Naive thymus-derived CD4-positive, alpha-beta T cell (primary cell): ENCODE results near the gene TAGLN3. TPM values are rescaled to one million over a fixed set of nuclear protein-coding genes. Genes with fewer than 3 reads are reported as not detected.

Experiments used
- ATAC-seq: fragments of 150-1000 bp; cut with Tn5 transposase; 2 replicates; pipeline ENCODE4 v1.10.0; 2021; ENCODE audit warnings: mild to moderate bottlenecking, moderate library complexity
- CTCF ChIA-PET: fragments of 350-600 bp; sonication (Branson Sonifier 250); formaldehyde crosslinking; loops from one replicate; lab custom pipeline; 2021; ENCODE audit warnings: antibody characterized with exemption; lab: Charles Lee
- POLR2A ChIA-PET: fragments of 350-600 bp; sonication (Branson Sonifier 250); formaldehyde crosslinking; loops from one replicate; lab custom pipeline; 2021; ENCODE audit warnings: antibody characterized with exemption, inconsistent platforms; lab: Charles Lee
- DNase-seq, 9 donors: peaks; one replicate each; pipeline versions ENCODE4 v3.0.0 to v3.0.0-alpha.2; 2020 to 2022; ENCODE audit warnings: mixed read lengths in 1 of 9
- H3K27ac ChIP-seq: one replicate; pipeline ENCODE4 v1.7.0; 2013; ENCODE audit warnings: mild to moderate bottlenecking, low read depth, low read length, moderate library complexity
- H3K27me3 ChIP-seq, 2 donors: one replicate each; pipeline ENCODE4 v1.7.0; 2013; ENCODE audit warnings: low read length in 2 of 2, mild to moderate bottlenecking in 2 of 2, moderate library complexity in 2 of 2; ENCODE audit not compliant: control insufficient read depth in 2 of 2, insufficient read depth in 2 of 2
- H3K36me3 ChIP-seq, 3 experiments: 1 replicate in 2 of 3; 2 replicates in 1 of 3; pipeline ENCODE4 v1.7.0; 2013; ENCODE audit warnings: low read length in 3 of 3, mild to moderate bottlenecking in 3 of 3, moderate library complexity in 1 of 3; ENCODE audit not compliant: insufficient read depth in 3 of 3, control insufficient read depth in 2 of 3
- H3K4me1 ChIP-seq, 2 donors: one replicate each; pipeline ENCODE4 v1.7.0; 2013; ENCODE audit warnings: low read length in 2 of 2, mild to moderate bottlenecking in 2 of 2, moderate library complexity in 1 of 2; ENCODE audit not compliant: control insufficient read depth in 2 of 2, insufficient read depth in 2 of 2
- H3K4me3 ChIP-seq: 2 replicates; pipeline ENCODE4 v1.7.0; 2013; ENCODE audit warnings: mild to moderate bottlenecking, low read length
- H3K9me3 ChIP-seq, 3 experiments: 1 replicate in 2 of 3; 2 replicates in 1 of 3; pipeline ENCODE4 v1.7.0; 2013; ENCODE audit warnings: low read length in 3 of 3; ENCODE audit not compliant: control insufficient read depth in 2 of 3
- H3K27ac Mint-ChIP-seq, 9 donors: one replicate each; pipeline ENCODE4 v1.8.0; 2020 to 2022; ENCODE audit warnings: mixed read lengths in 9 of 9, mild to moderate bottlenecking in 8 of 9, moderate library complexity in 5 of 9, inconsistent platforms in 2 of 9
- H3K27me3 Mint-ChIP-seq, 5 donors: one replicate each; pipeline ENCODE4 v1.8.0; 2021 to 2022; ENCODE audit warnings: mixed read lengths in 5 of 5, mild to moderate bottlenecking in 1 of 5
- H3K36me3 Mint-ChIP-seq, 5 donors: one replicate each; pipeline ENCODE4 v1.8.0; 2020 to 2022; ENCODE audit warnings: mixed read lengths in 5 of 5, mild to moderate bottlenecking in 3 of 5, inconsistent platforms in 1 of 5
- H3K4me1 Mint-ChIP-seq, 7 donors: one replicate each; pipeline ENCODE4 v1.8.0; 2020 to 2022; ENCODE audit warnings: mixed read lengths in 7 of 7, mild to moderate bottlenecking in 3 of 7, inconsistent platforms in 1 of 7
- H3K4me3 Mint-ChIP-seq, 10 donors: one replicate each; pipeline ENCODE4 v1.8.0; 2020 to 2022; ENCODE audit warnings: mild to moderate bottlenecking in 10 of 10, mixed read lengths in 10 of 10, moderate library complexity in 6 of 10, inconsistent platforms in 2 of 10
- H3K9me3 Mint-ChIP-seq, 11 donors: one replicate each; pipeline ENCODE4 v1.8.0; 2020 to 2022; ENCODE audit warnings: mixed read lengths in 11 of 11, mild to moderate bottlenecking in 4 of 11, inconsistent platforms in 1 of 11, moderate library complexity in 1 of 11
- intact Hi-C, 2 donors: fragments of 100-400 bp; cut with micrococcal nuclease; formaldehyde crosslinking; loops; one replicate each; pipeline ENCODE4 v1.15.1; 2023
- polyA plus RNA-seq, 2 donors: library from polyadenylated mRNA; unstranded; fragments of 300-500 nt; fragmentation: Illumina TruSeq; gene quantifications; one replicate each; pipeline ENCODE4 v1.2.3, GENCODE V29; 2021
- total RNA-seq, 6 experiments: library from RNA in 5 of 6; stranded (reverse) in 5 of 6; gene quantifications; 1 replicate in 5 of 6; 2 replicates in 1 of 6; pipeline ENCODE4 v1.2.3 and lab custom pipeline; 2021 to 2026

Gene TAGLN3
- total and polyA plus RNA-seq, 7 experiments from 2014 or later, result 0.51 TPM; not detected in 6

GRCh38 chr3:111955876-111956275, 42.8 kb upstream of the TAGLN3 start:
- ATAC-seq, result no peak
- POLR2A ChIA-PET, result interaction anchor here (0.7 kb wide), 1 partner anchor 923 kb away, joined by 3 read pairs; no protein-coding TSS in a partner anchor
- no peaks in the 10 kb centered on the region for H3K9me3 ChIP-seq
- H3K27ac Mint-ChIP-seq, result no peak overlapping the region
- intact Hi-C loops, result no loop called here
- no peaks in the 10 kb centered on the region for H3K36me3 ChIP-seq
- H3K36me3 Mint-ChIP-seq, result no peaks in the 10 kb centered on the region
- CTCF ChIA-PET, result no interaction called here
- no peak overlapping the region for H3K27ac ChIP-seq
- H3K4me3 ChIP-seq, result no peak overlapping the region
- no peaks in the 10 kb centered on the region for H3K4me1 Mint-ChIP-seq
- H3K27me3 Mint-ChIP-seq, result peaks cover 0 to 5% (median 0%) of the 10 kb centered on the region in 5 donors
- no peaks in the 10 kb centered on the region for H3K27me3 ChIP-seq
- no peaks in the 10 kb centered on the region for H3K9me3 Mint-ChIP-seq
- DNase-seq, result no peak
- H3K4me1 ChIP-seq, result no peaks in the 10 kb centered on the region
- no peak overlapping the region for H3K4me3 Mint-ChIP-seq

DNA sequence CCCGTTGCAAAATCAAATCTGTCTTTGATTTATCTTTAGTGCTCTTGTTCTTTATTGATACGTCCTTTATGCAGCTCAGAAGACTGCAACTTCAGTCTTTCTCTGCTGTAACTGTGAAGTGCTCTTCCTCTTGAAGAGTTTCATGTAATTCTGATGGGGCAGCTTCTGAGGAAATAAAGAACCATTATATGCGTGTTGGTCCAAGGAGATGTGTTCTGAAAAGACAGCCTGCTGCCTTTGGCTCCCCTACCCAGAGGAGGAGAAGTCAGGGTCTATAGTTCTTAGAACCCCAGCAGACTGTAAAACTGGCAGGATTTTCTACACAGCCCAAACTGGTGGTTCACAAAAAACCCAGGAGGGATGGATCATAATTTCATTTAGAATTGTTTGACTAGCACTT, 42.3 kb upstream of the TAGLN3 start:
- Mint-ChIP-seq H3K4me3 (no peak overlapping the region), H3K36me3 (no peaks in the 10 kb centered on the region), H3K4me1 (no peaks in the 10 kb centered on the region), H3K27me3 (peaks cover 0 to 5% (median 0%) of the 10 kb centered on the region in 5 donors), H3K9me3 (no peaks in the 10 kb centered on the region), H3K27ac (no peak overlapping the region)
- Histone ChIP-seq H3K4me1 (no peaks in the 10 kb centered on the region), H3K27ac (no peak overlapping the region), H3K36me3 (no peaks in the 10 kb centered on the region), H3K4me3 (no peak overlapping the region), H3K27me3 (no peaks in the 10 kb centered on the region), H3K9me3 (no peaks in the 10 kb centered on the region)
- intact Hi-C loops, result no loop called here
- ATAC-seq, result no peak
- POLR2A ChIA-PET, result no interaction called here
- CTCF ChIA-PET, result no interaction called here
- DNase-seq, result no peak

DNA sequence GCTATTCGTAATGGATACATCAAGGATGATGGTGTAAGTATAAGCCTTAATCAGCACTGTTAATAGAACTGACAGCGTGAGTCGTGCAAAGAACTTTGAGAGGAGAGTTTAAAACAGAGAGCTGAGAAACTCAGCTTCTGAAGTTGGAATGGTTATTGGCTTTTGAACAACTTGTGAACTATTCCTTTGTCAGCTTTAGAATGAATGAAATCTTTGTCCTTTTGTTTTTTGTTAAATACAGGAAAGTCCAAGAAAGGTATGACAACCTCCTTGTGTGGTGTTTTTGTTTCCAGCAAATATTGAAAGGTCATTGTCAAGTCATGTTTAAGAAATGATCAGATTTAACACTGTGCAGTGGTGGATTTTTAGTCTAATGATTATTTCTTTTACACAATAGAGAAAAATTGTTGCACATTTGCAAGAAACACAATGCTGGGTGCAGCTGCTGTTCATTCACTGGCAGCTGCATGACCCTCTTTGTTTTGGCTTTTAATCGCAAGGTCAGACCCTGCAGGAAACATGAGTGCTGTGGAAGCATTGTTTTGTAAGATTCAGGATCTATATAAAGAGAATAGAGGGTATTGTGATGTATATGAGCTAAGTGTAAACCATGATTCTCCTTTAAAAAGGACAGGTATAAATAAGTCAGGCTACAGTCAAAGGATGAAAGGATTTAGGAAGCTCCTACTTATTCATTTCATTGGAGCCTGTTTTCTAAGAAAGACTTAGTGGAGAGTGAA, 41.6 kb upstream of the TAGLN3 start:
- Histone ChIP-seq H3K27ac (no peak overlapping the region), H3K4me3 (no peak overlapping the region), H3K36me3 (no peaks in the 10 kb centered on the region), H3K27me3 (no peaks in the 10 kb centered on the region), H3K9me3 (no peaks in the 10 kb centered on the region), H3K4me1 (no peaks in the 10 kb centered on the region)
- intact Hi-C loops, result no loop called here
- ChIA-PET POLR2A (no interaction called here), CTCF (interaction anchor here (2.1 kb wide), 1 partner anchor 11 kb away, joined by 10 read pairs; no protein-coding TSS in a partner anchor)
- Mint-ChIP-seq H3K27me3 (peaks cover 0 to 3% (median 0%) of the 10 kb centered on the region in 5 donors), H3K4me1 (no peaks in the 10 kb centered on the region), H3K27ac (no peak overlapping the region), H3K36me3 (no peaks in the 10 kb centered on the region), H3K9me3 (no peaks in the 10 kb centered on the region), H3K4me3 (no peak overlapping the region)
- DNase-seq (no peak), ATAC-seq (no peak)

DNA sequence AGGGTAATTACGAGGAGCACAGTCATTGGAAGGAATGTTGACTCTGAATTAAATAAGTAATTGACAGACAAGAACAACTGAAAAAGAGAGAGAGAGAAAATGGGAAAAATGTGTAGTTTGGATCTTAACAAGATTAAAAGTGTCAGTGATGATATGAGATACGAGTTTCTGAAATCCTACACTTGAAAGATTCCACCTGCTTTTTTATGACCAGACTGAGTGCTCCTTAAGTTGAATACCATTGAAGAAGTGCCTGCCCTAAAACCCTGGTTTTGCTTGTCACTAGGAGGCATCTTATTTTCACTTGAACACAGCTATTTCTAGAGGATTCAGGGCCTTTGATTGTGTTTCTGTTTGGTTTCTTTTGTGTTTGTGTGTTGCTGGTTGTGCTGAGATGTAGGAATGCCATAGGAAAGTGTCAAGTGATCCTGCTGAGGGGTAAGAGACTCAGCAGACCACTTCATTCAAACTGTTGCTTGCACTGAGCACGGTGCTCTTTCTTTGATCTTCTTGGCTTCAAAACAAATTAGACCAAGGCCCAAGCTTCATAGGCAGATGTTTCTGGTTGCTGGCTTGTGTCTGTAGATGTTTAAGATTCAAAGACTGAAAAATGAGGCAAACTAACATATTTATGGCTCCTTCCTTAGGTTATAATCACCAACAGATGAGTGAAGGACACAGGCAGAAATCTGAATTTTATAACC, 37.1 kb upstream of the TAGLN3 start:
- Histone ChIP-seq H3K9me3 (no peaks in the 10 kb centered on the region), H3K4me3 (no peak overlapping the region), H3K4me1 (no peaks in the 10 kb centered on the region), H3K27me3 (no peaks in the 10 kb centered on the region), H3K27ac (no peak overlapping the region), H3K36me3 (no peaks in the 10 kb centered on the region)
- Mint-ChIP-seq H3K4me1 (peaks cover 0 to 2% (median 0%) of the 10 kb centered on the region in 7 donors), H3K27me3 (peaks cover 0 to 3% (median 0%) of the 10 kb centered on the region in 5 donors), H3K9me3 (no peaks in the 10 kb centered on the region), H3K4me3 (no peak overlapping the region), H3K27ac (no peak overlapping the region), H3K36me3 (no peaks in the 10 kb centered on the region)
- intact Hi-C loops, result no loop called here
- no peak for DNase-seq
- POLR2A ChIA-PET, result no interaction called here
- no peak for ATAC-seq
- CTCF ChIA-PET, result interaction anchor here (0.7 to 1.4 kb wide), 3 partner anchors 49 to 292 kb away, joined by 3 to 6 read pairs (median 5); no protein-coding TSS in a partner anchor

- H3K4me1 ChIP-seq, result peaks cover 0 to 4% of the 10 kb centered on the region in 2 donors
- ATAC-seq (no peak), DNase-seq (no peak)
- CTCF ChIA-PET, result interaction anchor here (0.7 to 1.6 kb wide), 3 partner anchors 247 to 961 kb away, joined by 3 to 6 read pairs (median 3); no protein-coding TSS in a partner anchor
- H3K4me1 Mint-ChIP-seq, result peaks cover 3 to 9% (median 5%) of the 10 kb centered on the region in 7 donors
- no peak overlapping the region for H3K4me3 Mint-ChIP-seq
- POLR2A ChIA-PET, result no interaction called here
- no peaks in the 10 kb centered on the region for H3K9me3 Mint-ChIP-seq
- no peak overlapping the region for H3K4me3 ChIP-seq
- H3K27ac ChIP-seq, result no peak overlapping the region
- H3K27me3 Mint-ChIP-seq, result peaks cover 0 to 3% (median 0%) of the 10 kb centered on the region in 5 donors
- intact Hi-C loops, result no loop called here
- no peaks in the 10 kb centered on the region for H3K27me3 ChIP-seq
- no peak overlapping the region for H3K27ac Mint-ChIP-seq
- no peaks in the 10 kb centered on the region for H3K9me3 ChIP-seq
- H3K36me3 Mint-ChIP-seq, result no peaks in the 10 kb centered on the region
- H3K36me3 ChIP-seq, result no peaks in the 10 kb centered on the region
Observed at GRCh38 chr3:111963424-111963823, 35.3 kb upstream of the TAGLN3 start.

DNA sequence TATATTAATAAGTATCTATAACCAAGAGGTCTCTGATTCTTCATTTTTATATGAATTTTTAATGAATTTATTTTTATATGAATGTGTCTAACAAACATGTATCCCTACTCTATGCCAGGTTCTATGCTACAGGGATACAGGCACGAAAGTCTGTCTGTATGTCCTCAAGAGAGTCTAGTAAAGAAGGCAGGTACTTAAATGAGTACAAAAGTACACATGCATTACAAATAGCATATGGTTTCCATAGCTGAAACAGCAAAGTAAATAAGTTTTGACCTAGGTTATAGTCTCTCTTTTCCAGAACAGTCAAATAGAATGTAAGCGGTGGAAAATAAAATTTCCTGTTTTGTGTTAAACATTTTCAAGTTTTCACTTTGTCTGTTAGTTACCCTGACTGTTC, 33.2 kb upstream of the TAGLN3 start:
- Histone ChIP-seq H3K27me3 (no peaks in the 10 kb centered on the region), H3K27ac (no peak overlapping the region), H3K4me1 (peaks cover 0 to 4% of the 10 kb centered on the region in 2 donors), H3K9me3 (no peaks in the 10 kb centered on the region), H3K4me3 (no peak overlapping the region), H3K36me3 (no peaks in the 10 kb centered on the region)
- Mint-ChIP-seq H3K27ac (no peak overlapping the region), H3K9me3 (no peaks in the 10 kb centered on the region), H3K36me3 (no peaks in the 10 kb centered on the region), H3K4me3 (no peak overlapping the region), H3K27me3 (no peaks in the 10 kb centered on the region), H3K4me1 (peaks cover 3 to 9% (median 5%) of the 10 kb centered on the region in 7 donors)
- ChIA-PET POLR2A (no interaction called here), CTCF (interaction anchor here (0.6 to 9.0 kb wide), 5 partner anchors 13 to 296 kb away, joined by 3 to 111 read pairs (median 7); partner anchors contain the start of gene ABHD10)
- DNase-seq, result no peak
- intact Hi-C loops, result no loop called here
- no peak for ATAC-seq
